Kidney (tissue), 22 donors: ENCODE results near the gene ADGRF4. TPM values are rescaled to one million over a fixed set of nuclear protein-coding genes. Genes with fewer than 3 reads are reported as not detected.

Source experiments
- DNase-seq, 5 donors: peaks; one replicate each; pipeline ENCODE4 v3.0.0-alpha.2; 2013 to 2020
- FAIRE-seq: peaks from 2 replicates; lab custom pipeline; 2012; peaks lifted over from hg19 to GRCh38; lab: Jason Lieb, UNC
- H3K27ac ChIP-seq, 2 donors: one replicate each; pipeline ENCODE4 v1.7.0; 2013; ENCODE audit warnings: low read depth in 2 of 2, low read length in 2 of 2, inconsistent platforms in 1 of 2
- H3K27me3 ChIP-seq: one replicate; pipeline ENCODE4 v1.7.1; 2013; ENCODE audit warnings: low read length, inconsistent platforms; ENCODE audit not compliant: control insufficient read depth, insufficient read depth
- H3K36me3 ChIP-seq, 3 donors: one replicate each; pipeline versions ENCODE4 v1.7.0 to v1.7.1; 2013; ENCODE audit warnings: low read length in 3 of 3, control low read depth in 1 of 3, inconsistent platforms in 1 of 3; ENCODE audit not compliant: insufficient read depth in 3 of 3, control insufficient read depth in 2 of 3
- H3K4me1 ChIP-seq, 3 donors: one replicate each; pipeline versions ENCODE4 v1.7.0 to v1.7.1; 2013; ENCODE audit warnings: low read length in 3 of 3, inconsistent platforms in 1 of 3, low read depth in 1 of 3; ENCODE audit not compliant: control insufficient read depth in 2 of 3, insufficient read depth in 2 of 3
- H3K4me3 ChIP-seq, 3 donors: one replicate each; pipeline versions ENCODE4 v1.7.0 to v1.8.1; 2013; ENCODE audit warnings: low read length in 3 of 3, control low read depth in 1 of 3, inconsistent platforms in 1 of 3
- H3K9ac ChIP-seq, 3 donors: one replicate each; pipeline versions ENCODE4 v1.7.0 to v1.7.1; 2013; ENCODE audit warnings: low read length in 3 of 3, control low read depth in 1 of 3, inconsistent platforms in 1 of 3
- H3K9me3 ChIP-seq, 3 donors: one replicate each; pipeline versions ENCODE4 v1.7.0 to v1.7.1; 2013; ENCODE audit warnings: low read length in 3 of 3, control low read depth in 1 of 3, inconsistent platforms in 1 of 3; ENCODE audit not compliant: control insufficient read depth in 2 of 3, insufficient read depth in 1 of 3
- intact Hi-C: fragments of 100-400 bp; cut with DNase I; formaldehyde crosslinking; loops from one replicate; pipeline ENCODE4 v1.11.1; 2022
- long read RNA-seq, 10 donors: library from polyadenylated mRNA in 1 of 10; unstranded in 1 of 10; transcript quantifications; one replicate each; pipeline ENCODE4 v2.0.0 and lab custom pipeline, GENCODE V29; 2021 to 2026
- polyA plus RNA-seq: library from polyadenylated mRNA; stranded (reverse); fragments of 350-450 nt; fragmentation: Illumina TruSeq; extraction: RNeasy Lipid Tissue Mini Kit (QIAGEN cat#74804); gene quantifications from one replicate; pipeline ENCODE4 v1.2.3, GENCODE V29; 2014; ENCODE audit warnings: low read depth, low replicate concordance; ENCODE audit not compliant: insufficient read depth
- total RNA-seq: library from RNA; stranded (reverse); fragmentation: NEBNext Ultra II Directional; extraction: Animal tissue kit (Norgen Biotek cat#: 25700); gene quantifications from one replicate; pipeline ENCODE4 v1.2.1, GENCODE V29; 2021
- TF ChIP-seq, protein P1 (sequence below): IDR thresholded peaks from 3 replicates; pipeline ENCODE4 v1.5.1; 2012; ENCODE audit warnings: mild to moderate bottlenecking, moderate library complexity, borderline replicate concordance; ENCODE audit not compliant: insufficient read depth; ENCODE audit errors: extremely low read depth
- donor health status: control.
- donor health status: control.
- donor health status: control.
- donor health status: control.
- donor health status: control.
- donor health status: DM: yes; HTN: yes; CAD: no.
- donor health status: Normal renal cell carcinoma (clear cell type).

Gene ADGRF4, protein sequence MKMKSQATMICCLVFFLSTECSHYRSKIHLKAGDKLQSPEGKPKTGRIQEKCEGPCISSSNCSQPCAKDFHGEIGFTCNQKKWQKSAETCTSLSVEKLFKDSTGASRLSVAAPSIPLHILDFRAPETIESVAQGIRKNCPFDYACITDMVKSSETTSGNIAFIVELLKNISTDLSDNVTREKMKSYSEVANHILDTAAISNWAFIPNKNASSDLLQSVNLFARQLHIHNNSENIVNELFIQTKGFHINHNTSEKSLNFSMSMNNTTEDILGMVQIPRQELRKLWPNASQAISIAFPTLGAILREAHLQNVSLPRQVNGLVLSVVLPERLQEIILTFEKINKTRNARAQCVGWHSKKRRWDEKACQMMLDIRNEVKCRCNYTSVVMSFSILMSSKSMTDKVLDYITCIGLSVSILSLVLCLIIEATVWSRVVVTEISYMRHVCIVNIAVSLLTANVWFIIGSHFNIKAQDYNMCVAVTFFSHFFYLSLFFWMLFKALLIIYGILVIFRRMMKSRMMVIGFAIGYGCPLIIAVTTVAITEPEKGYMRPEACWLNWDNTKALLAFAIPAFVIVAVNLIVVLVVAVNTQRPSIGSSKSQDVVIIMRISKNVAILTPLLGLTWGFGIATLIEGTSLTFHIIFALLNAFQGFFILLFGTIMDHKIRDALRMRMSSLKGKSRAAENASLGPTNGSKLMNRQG
- not detected for total RNA-seq
- polyA plus RNA-seq, result not detected
- long read RNA-seq, donor 1, result 0 reads
- long read RNA-seq, donor 2, result 0 reads
- long read RNA-seq, donor 3, result 0 reads
- long read RNA-seq, donor 4, result 0 reads
- long read RNA-seq, donor 5, result 0 reads
- long read RNA-seq, donor 6, result 0 reads
- long read RNA-seq, donor 7, result 0 reads
- long read RNA-seq, donor 8, result 0 reads
- long read RNA-seq, donor 9, result 0 reads
- long read RNA-seq, donor 10, result 0 reads

DNA sequence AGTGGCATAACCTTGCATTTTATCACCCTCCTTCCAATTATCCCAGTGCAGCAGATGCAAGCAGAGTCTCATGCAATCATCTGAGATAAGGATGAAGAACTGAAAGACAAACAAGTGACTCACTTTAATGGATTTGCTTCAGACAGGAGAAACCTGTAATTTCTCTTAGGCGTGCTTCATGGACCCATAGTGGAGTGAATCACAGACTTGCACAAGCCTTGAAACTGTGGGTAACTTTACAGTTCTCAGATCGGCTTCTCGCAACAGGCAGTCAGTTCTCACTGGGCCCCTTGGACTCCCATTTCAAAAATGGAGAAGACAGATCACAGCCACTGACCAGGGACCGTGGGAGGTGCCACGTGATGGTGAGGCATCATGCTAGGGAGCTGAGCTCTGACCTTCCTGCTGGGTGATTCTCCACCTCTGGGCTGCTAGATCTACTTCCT, at the start of gene ADGRF4:
Gene ADGRF4, plus strand, starts transcription at position 239 of the 446 bp plus-strand sequence. CDS start 8,666 bp downstream, outside the sequence.
- no peaks in the 10 kb centered on the region for H3K36me3 ChIP-seq
- no peak within 1 kb of the TSS for H3K27ac ChIP-seq
- no peaks in the 10 kb centered on the region for H3K4me1 ChIP-seq
- TF ChIP-seq, protein P1, sequence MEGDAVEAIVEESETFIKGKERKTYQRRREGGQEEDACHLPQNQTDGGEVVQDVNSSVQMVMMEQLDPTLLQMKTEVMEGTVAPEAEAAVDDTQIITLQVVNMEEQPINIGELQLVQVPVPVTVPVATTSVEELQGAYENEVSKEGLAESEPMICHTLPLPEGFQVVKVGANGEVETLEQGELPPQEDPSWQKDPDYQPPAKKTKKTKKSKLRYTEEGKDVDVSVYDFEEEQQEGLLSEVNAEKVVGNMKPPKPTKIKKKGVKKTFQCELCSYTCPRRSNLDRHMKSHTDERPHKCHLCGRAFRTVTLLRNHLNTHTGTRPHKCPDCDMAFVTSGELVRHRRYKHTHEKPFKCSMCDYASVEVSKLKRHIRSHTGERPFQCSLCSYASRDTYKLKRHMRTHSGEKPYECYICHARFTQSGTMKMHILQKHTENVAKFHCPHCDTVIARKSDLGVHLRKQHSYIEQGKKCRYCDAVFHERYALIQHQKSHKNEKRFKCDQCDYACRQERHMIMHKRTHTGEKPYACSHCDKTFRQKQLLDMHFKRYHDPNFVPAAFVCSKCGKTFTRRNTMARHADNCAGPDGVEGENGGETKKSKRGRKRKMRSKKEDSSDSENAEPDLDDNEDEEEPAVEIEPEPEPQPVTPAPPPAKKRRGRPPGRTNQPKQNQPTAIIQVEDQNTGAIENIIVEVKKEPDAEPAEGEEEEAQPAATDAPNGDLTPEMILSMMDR, result no peak
- FAIRE-seq (no peak), DNase-seq (no peak)
- H3K4me3 ChIP-seq, result no peak within 1 kb of the TSS
- H3K27me3 ChIP-seq, result no peaks in the 10 kb centered on the region
- H3K9ac ChIP-seq, result no peak within 1 kb of the TSS
- intact Hi-C loops, result no loop called here
- no peaks in the 10 kb centered on the region for H3K9me3 ChIP-seq

DNA sequence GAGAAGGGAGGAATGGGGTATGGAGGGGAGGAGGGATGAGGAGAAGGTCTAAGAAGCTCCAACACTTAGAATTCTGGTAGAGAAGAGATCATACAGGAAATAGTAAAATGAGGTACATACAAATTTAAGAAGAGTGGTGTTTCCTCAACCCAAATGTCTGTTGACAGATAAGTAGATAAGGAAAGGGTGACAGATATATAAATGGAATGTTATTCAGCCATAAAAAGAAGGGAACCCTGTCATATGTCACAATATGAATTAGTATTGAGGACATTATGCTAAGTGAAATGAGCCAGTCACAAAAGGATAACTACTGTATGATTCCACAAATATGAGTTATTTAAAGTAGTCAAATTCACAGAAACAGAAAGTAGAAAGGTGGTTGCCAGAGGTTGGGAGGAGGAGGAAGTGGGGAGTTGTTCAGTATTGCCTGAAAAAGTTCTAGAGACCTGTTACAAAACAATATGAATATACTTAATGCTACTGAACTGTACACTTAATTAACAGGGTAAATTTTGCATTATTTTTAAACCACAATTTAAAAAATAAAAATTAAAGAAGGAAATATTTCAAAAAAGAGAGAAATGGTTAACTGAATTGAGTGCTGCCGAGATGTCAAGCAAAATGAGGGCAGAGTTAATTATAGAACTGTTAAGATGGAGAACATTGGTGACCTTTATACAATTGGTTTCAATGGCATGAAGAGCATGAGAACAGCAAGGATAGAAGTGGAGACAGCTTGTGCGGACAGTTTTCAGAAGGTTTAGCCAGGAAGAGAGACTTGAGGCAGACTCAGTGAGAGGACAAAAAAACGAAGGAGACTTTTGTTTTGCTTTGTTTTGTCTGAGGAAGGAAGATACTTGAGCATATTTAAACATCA, 47.6 kb upstream of the ADGRF4 start:
- FAIRE-seq (no peak), DNase-seq (no peak)
- TF ChIP-seq, protein P1, result no peak
- Histone ChIP-seq H3K27ac (no peak overlapping the region), H3K4me3 (no peak overlapping the region), H3K27me3 (no peaks in the 10 kb centered on the region), H3K4me1 (peaks cover 0 to 2% (median 0%) of the 10 kb centered on the region in 3 donors), H3K9me3 (no peaks in the 10 kb centered on the region), H3K36me3 (no peaks in the 10 kb centered on the region), H3K9ac (no peak overlapping the region)
- intact Hi-C loops, result no loop called here

DNA sequence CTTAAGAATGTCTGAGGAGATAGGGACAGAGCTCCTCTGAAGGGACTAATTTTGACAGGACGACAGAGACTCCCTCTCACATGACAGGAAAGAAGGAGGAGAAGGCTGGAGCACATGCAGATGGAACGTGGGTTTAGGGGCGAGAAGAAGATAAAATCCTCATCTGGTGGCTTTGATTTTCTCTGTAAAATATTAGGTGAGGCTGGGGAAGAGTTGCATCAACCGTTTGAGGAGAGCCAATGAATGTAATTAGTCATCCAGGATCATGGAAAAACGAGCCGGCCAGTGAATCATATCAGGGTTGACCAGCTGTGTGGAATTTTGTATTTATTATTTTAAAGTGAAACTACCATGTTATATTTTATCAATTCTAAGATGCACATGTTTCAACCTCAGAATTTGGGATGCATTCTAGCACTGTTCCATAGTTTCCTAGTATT, 46.9 kb upstream of the ADGRF4 start:
- DNase-seq (no peak), FAIRE-seq (no peak)
- intact Hi-C loops, result no loop called here
- TF ChIP-seq, protein P1, result no peak
- Histone ChIP-seq H3K4me3 (no peak overlapping the region), H3K4me1 (peaks cover 0 to 2% (median 0%) of the 10 kb centered on the region in 3 donors), H3K9me3 (no peaks in the 10 kb centered on the region), H3K27ac (no peak overlapping the region), H3K36me3 (no peaks in the 10 kb centered on the region), H3K27me3 (no peaks in the 10 kb centered on the region), H3K9ac (no peak overlapping the region)
